Skin of body (tissue), 2 donors: Measurements from ENCODE around the gene ARIH1. TPM values are rescaled to one million over a fixed set of nuclear protein-coding genes. Genes with fewer than 3 reads are reported as not detected.

Experiments used
- DNase-seq: peaks from one replicate; lab custom pipeline; 2025; lab: John Stamatoyannopoulos, UW
- total RNA-seq: library from RNA; depleted of rRNA; stranded (reverse); fragments of >200 nt; gene quantifications from one replicate; pipeline ENCODE4 v1.2.3, GENCODE V29; 2014

The ARIH1 gene
- total RNA-seq, 1 donor from 2014 or later: 51.8 TPM

DNA sequence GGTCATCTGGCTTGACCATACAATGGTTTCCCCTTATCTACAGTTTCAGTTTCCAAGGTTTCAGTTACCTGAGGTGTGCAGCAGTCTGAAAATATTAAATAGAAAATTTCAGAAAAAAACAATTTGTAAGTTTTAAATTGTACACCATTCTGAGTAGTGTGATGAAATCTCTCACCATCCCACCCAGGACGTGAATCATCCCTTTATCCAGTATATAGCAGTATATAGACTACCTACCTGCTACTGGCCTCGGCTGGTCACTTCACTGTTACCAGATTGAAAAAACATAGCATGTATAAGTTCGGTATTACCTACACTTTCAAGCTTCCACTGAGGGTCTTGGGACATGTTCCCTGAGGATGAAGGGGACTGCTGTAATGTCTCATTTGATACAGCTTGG, 12.0 kb downstream of the ARIH1 start:
- no peak for DNase-seq

DNA sequence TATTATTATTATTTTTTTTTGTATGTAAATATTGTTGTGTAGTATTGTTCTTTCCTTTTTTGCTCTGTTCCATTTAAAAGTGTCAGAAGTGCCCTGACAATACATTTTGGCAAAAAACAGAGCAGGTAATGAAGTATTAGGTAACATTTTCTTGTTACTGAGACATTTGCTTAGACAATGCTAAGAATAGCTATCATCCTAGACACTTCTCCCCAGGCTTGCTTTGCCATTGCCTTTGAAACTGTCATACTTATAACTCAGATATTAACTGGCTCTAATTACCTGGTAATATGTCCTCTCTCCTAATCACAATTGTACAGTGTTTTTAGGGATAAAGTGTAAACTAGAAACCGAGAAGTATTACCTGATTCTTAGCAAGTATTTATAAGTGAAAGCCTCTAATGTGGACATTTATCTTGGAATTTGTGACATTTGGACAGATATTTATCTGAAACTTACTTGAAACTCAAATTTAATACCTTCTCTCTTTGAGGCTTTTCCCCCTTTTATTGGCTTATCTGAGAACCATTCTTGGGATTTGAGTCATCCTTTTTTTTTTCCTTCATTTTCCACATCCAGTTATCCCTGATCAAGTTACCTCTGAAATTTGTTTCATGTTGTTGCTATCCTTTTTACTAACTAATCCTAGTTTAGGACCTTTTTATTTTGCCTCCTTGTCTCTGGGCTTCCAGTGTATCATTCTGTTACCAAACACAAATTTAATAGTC, 13.1 kb downstream of the ARIH1 start:
- no peak for DNase-seq

DNA sequence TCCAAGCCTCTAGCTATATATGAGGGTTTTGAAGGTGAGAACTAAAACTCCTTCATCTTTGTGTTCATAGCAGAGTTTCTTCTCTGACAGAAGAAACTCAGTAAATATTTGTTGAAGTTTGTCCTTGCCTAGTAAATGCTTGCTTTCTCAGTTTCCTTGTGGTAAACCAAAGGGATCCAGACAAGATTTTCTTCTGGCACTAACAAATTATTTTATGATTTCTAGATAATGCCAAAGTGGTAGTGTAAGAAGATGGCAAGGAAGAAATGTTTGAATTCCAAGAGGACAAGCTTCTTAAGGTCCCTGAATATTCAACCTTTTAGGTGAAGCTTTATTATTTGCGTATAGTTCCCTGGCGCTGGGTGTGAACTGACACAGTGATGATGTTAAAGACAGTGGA, 14.4 kb downstream of the ARIH1 start:
- DNase-seq: no peak

DNA sequence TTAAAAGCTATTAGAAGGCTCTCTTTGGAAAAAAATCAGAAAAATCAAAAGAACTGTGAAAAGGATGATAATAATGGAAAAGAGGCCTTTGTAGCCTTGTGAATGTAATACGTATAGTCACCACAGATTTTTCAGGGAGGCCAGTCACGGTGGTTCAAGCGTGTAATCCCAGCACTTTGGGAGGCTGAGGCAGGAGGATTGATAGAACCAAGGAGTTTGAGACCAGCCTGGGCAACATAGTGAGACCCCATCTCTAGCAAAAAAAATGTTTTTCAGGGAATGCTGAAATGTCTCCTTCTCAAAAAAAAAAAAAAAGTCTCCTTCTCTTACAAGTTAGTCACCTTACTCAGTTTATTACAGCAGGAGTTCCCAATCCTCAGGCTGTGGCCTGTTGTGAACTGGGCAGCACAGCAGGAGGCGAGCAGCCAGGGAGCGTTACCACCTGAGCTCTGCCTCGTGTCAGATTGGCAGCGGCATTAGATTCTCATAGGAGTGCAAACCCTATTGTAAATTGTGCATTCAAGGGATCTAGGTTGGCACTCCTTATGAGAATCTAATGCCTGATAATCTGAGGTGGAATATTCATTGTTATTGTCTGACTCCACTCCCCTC, 15.9 kb downstream of the ARIH1 start:
- no peak for DNase-seq

DNA sequence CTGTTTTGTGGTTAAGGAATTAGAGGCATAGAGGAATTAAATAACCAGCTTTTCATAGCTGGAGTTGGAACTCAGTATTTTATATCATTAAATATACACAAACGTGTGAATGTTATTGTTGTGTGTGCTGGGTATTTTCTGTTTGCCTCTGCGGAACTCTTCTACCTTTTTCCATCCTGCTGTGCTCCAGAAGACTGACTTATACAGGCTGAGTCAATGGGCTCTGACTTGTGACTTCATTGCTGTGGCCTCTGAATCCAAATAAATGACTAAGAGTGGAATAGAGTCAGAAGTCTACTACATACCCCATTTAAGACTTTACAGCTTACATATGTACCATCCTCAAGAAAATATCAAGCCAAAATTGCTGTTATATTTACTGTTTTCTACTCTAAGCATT, 17.6 kb downstream of the ARIH1 start:
- no peak for DNase-seq

DNA sequence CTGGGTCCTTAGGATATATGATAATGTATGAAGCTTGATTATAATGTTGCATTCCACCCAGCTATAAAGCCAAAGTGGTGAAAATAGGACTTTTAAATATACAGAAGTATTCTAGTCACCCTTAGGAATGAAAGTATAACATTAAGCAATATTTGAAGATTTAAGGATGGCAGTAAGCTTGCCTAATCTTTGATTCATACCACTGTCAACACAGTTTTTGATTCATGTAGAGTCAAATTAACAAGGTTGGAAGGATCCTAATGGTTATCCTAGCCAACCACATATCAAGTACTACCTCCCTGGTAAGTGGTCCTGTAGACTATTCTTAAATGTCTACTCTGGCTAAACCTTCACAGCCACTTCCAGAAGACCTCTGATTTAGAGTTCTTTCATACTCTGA, 18.6 kb downstream of the ARIH1 start:
- no peak for DNase-seq

DNA sequence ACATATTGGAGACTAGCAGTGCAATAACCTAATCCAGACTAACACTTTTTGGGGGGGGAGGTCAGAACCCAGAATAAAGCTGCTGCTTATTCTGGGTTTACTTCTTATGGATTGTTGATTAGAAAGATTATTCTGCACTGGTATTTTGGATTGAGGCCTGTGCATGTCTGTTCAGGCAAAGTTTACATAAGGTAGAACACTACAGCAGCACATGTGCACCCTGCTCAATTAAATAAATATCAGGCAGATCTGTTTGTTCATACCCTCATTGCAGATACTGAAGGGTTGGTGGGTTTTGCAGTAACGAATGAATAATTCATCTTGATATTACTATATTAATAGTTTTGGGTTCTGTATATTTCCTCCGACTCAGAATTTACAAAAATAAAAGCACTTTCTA, 19.1 kb downstream of the ARIH1 start:
- DNase-seq: no peak

DNA sequence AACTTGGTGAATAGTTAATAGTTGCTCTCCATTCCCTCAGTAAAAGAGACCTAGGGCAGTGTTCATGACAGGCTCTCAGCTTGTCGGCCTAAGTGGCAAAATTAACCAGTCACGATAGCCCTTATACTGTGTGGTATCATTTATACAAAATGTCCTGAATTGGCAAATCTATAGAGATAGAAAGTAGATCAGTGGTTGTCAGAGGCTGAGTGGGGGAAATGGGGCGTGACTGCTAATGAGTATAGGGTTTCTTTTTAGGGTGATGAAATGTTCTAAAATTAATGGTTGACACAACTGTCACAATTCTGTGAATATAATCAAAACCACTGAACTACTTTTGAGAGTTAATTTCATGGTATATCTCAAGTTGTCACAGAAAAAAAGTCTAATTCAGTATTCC, 20.9 kb downstream of the ARIH1 start:
- DNase-seq: no peak

DNA sequence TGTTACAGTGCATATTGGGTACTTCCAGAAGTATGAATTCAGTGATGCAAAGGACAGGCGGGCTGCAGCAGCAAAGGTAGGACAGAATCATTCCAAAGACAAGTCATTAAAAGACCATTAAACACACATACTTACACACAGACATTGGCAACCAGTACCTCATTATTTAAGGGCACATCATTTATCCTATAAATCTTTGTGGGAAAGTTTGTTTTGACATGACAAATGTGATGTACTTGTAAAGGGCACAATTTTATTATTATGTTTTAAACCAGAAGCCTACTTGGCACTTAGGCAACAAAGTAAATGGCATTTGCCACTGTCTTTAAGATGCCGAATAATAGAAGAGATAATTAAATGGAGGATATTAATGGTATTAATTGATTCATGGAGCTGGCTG, 22.7 kb downstream of the ARIH1 start:
- no peak for DNase-seq

DNA sequence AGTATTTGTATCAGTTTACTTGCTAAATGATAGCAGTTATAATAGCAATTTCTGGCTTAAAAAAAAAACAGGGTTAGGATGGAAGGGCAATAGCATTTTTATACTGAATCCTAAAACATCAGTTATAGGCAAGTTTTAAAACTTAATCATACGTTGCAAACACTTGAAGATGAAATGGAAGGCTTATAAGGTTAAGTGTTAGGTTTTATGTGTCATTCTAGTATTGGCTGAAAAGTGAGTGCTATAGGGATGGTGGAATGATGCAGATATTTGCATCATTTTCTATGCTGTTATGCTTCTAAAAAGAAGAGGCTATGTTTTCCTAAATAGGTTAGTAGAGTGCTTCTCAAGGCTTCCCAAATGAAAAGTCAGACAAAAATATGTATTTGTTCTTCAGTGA, 23.3 kb downstream of the ARIH1 start:
- no peak for DNase-seq

DNA sequence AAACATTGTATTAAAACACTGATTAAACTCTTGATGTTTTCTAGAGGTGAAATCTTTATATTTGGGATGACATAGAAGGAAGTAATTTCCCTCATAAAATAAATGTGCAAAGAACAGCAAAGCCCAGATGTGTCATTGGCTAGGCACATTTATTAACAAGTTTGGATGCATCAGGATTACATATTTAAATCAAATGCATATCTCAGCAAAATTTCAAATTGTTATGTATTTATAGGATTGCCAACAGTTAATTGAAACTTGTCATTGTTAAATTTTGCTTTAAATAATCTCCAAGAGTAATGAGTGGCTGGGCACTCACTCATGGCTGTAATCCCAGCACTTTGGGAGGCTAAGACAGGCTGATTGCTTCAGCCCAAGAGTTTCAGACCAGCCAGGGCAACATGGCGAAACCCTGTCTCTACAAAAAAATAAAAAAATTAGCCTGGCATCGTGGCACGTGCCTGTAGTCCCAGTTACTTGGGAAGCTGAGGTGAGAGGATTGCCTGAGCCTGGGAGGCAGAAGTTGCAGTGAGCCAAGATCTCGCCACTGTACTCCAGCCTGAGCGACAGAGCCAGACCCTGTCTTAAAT, 28.2 kb downstream of the ARIH1 start:
- no peak for DNase-seq

DNA sequence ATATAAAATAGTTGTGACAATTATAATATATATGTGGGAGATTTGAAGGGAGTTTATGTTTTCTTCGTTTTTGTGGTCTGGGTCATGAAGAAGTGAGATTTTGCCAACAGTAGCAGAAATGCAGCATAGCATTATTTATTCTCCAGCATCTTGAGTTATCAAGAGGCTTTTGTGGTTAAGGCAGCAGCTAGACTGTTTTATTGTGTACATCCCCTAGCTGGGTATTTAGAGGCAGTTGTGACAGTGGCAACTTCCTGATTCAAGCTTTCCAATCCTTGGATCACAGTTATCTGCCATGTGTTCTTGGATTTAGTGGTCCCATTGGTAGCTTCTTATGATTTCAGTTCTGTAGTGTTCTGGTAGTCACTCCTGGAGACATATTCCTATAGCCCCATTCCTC, 29.0 kb downstream of the ARIH1 start:
- DNase-seq: no peak

DNA sequence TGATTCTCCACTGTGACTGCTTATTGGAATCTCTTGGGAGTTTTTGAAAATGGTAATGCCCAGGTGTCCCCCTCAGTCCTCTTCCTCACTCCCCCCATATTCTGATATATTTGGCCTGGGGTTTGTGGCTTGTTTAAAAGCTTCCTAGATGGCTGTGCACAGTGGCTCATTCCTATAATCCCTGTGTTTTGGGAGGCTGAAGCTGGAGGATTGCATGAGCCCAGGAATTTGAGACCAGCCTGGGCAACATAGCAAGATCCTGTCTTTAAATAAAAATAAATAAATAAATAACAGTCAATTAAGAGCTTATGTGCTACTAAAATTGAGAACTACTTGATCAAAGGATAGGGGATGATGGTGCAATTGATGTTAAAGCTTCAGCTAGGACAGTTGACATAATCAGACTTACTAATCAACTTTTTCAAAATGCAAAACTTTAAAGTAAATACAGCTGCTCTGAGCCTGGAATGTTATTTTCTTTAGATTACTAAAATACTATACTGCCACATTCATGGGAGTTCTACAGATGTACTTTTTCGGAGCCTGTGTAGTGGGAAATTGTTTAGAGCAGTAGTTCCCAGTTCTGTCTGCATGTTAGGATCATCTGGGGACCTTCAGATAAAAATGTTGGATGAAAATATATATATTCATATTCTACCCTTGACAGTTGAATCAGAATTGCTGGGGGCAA, 33.4 kb downstream of the ARIH1 start:
- no peak for DNase-seq

DNA sequence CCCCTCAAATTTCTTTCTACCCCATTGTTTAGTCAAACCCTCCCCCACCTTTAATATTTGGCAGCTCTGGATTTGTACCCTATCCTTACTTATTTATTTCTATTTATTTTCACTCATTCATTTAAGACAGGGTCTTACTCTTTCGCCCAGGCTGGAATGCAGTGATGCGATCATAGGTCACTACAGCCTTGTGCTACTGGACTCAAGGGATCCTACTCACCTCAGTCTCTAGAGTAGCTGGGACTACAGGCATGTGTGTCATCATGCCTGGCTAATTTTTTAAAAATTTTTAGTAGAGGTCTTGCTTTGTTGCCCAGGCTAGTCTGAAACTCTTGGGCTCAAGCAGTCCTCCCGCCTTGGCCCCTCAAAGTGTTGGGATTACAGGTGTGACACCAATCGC, 35.4 kb downstream of the ARIH1 start:
- no peak for DNase-seq

DNA sequence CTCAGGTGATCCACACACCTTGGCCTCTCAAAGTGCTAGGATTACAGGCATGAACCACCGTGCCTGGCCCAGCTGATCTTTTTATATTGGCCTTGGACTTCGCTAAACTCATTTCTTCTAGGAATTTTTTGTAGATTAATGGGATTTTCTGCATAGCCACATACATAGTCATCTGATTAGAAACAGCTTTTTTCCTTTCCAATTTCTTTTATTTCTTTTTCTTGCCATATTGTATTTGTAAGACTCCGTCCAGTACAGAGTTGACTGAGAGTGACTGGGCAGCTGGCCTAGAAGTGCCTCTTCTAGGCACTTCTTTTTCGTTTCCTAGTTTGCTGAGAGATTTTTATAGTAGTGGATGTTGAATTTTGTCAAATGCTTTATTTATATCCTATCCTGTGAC, 37.4 kb downstream of the ARIH1 start:
- no peak for DNase-seq

DNA sequence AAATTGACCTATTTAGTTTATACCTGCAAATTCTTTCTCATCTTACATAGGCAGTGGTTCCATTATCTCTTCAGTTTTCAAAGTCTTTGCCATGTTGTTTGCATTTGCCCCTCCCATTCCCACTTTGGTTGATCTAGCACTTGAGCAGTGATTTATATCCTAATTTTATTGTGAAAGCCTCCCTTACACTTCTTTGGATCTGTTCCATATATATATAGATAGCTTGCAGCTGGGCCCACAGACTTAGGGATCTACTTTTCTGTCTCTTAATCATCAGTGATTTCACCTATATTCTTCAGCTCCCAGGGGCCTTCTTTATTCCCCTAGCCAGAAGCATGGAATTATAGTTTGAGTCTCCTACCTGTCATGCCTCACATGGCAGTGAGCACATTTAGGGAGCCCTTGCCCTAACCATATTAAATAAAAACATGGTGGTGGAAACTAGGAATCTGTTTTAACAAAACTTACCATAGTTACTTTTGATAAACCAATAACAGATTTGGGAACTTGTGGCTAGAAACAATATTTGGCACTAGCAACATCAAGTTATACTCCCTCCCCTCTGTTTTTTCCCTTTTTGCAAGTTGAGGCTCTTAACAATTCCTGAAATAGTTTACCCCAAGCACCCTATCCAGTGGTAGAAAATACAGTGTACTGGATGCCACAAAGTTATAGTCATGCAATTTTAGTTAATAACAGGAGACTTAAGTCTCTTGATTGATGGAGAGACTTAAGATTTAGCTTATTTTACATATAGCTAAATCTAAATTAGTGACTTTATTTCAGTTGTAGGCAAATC, 41.7 kb downstream of the ARIH1 start:
- DNase-seq: no peak

DNA sequence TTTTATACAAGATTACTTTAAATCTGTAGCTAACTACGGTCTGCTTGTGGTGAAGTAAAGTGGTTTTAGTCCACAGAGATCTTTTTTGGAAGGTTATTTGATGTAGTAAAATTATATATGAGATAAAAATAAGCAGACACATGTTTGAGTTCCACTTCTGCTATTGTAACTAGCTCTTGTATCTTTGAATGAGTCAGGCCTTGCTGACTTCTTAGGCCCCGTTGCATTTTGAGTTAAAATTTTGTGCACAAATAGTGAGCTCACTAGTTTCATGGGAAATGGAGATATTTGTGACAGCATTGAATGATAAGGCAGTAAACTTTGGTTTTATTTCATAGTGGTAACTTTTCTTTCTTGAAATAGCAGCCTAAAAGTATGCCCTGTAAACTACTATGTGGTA, 42.6 kb downstream of the ARIH1 start:
- DNase-seq: no peak

DNA sequence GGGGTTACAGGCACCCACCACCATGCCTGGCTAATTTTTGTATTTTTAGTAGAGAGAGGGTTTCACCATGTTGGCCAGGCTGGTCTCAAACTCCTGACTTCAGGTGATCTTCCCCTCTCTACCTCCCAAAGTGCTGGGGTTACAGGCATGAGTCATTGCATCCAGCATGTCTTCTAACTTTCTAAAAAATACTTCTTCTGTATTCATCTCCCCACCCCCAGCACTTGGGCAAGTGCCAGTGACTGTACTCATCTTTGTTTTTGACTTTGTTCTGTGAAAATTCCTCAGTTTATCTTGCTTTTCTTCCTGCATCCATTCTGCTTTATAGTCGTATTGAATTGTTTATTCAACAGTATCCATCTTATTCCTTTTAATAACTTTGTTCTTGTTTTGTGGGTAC, 47.6 kb downstream of the ARIH1 start:
- no peak for DNase-seq

DNA sequence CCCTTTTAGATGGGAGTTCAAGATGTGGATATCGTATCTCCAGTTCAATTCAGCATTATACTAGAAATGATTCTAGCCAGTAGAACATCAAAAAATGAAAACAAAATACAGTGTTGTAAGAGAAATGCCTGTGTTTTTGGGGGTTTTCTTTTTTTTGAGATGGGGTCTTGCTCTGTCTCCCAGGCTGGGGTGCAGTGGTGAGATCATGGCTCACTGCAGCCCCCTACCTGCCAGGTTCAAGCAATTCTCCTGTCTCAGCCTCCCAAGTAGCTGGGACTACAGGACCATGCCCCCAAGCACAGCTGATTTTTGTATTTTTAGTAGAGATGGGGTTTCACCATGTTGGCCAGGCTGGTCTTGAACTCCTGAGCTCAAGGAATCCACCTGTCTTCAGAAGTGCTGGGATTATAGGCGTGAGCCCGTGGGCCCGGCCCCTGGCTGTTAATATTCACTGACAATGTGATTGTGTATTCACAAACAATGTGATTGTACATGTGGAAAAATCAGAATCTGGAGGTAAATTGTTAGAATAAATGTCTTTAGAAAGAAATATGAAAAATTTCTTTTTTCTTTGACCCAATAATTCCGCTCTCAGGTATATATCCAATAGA, 59.0 kb downstream of the ARIH1 start:
- DNase-seq: no peak

DNA sequence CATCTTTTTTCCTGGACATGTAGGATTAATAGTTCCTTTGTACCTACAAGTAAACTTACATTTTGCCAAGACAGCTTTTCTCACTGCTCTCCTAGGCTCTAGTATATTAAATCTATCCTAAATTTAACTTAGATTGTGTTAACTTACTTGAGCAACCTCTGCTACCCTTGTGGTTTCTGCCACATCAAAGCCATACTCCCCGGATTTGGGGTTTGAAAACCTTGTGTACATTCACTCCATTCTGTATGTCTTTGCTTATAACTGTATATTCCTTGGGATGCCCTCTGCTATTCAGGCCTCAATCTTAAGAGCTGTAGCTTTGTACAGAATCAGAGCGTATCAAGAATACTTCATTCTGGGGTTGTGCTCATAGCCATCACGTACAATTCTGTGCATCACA, 60.4 kb downstream of the ARIH1 start:
- DNase-seq: no peak

DNA sequence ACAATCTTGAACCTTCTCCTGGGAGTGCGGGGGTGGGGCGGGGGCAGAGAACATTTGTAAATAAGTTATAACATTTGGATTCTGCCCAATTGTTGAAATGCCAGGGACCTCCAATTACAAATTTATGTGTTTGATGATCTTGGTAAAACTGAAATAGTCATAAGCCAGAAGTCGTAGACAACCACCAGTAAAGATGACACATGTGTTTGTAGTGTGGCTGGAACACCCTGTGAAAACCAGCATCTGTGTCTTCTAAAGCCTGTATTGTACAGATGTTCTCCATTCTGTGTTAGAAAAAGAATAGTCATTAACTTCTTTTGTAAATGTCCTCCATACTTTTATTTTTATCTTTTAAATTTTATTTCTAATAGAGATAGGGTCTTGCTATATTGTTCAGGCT, 61.8 kb downstream of the ARIH1 start:
- peak; percentile 39 for DNase-seq
